Measurements from ENCODE around the gene TMC1. TPM values are rescaled to one million over a fixed set of nuclear protein-coding genes. Genes with fewer than 3 reads are reported as not detected.

Gene TMC1
- total RNA-seq, 2 donors from 2014 or later, result not detected

DNA sequence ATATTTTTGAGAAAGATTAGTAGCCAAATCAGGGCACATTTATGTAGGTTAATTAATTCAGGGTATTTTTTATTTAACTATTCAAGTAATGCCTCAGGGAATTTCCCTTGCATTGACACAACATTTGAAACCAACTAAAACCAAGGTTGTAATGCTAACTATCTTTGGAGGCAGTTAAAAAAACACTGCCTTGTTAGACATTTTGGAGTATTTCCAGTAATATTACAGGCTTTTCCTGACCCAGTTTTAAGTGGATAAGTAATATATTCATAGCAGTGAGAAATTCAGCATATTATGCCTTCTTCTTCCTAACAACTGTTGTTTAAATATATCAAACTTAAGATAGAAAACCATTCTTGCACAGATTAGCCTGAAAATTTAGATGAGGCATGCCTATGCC lies 175.1 kb downstream of the TMC1 start:
- Histone ChIP-seq H3K27ac (no peak overlapping the region), H3K9me3 (no peaks in the 10 kb centered on the region), H3K4me3 (no peak overlapping the region), H3K36me3 (no peaks in the 10 kb centered on the region), H3K4me1 (ENCODE audit: control insufficient read depth in 1 of 2, low read depth in 2 of 2) (no peaks in the 10 kb centered on the region), H3K27me3 (replicated peaks; ENCODE audit: insufficient read depth) (no peaks in the 10 kb centered on the region)
- DNase-seq (ENCODE audit: low spot score) (no peak), ATAC-seq (ENCODE audit: insufficient number of reproducible peaks, low FRiP score, low read depth) (no peak)
- TF ChIP-seq CTCF (IDR thresholded peaks at IDR 0.05), result no peak

- Histone ChIP-seq H3K4me1 (ENCODE audit: control insufficient read depth in 1 of 2, low read depth in 2 of 2) (no peaks in the 10 kb centered on the region), H3K27me3 (replicated peaks; ENCODE audit: insufficient read depth) (no peaks in the 10 kb centered on the region), H3K27ac (no peak overlapping the region), H3K9me3 (no peaks in the 10 kb centered on the region), H3K36me3 (no peaks in the 10 kb centered on the region), H3K4me3 (no peak overlapping the region)
- TF ChIP-seq CTCF (IDR thresholded peaks at IDR 0.05), result no peak
- DNase-seq (ENCODE audit: low spot score), result no peak
- ATAC-seq (ENCODE audit: insufficient number of reproducible peaks, low FRiP score, low read depth), result no peak
These were observed 180.1 kb downstream of the TMC1 start for GRCh38 chr9:72701510-72701909.

DNA sequence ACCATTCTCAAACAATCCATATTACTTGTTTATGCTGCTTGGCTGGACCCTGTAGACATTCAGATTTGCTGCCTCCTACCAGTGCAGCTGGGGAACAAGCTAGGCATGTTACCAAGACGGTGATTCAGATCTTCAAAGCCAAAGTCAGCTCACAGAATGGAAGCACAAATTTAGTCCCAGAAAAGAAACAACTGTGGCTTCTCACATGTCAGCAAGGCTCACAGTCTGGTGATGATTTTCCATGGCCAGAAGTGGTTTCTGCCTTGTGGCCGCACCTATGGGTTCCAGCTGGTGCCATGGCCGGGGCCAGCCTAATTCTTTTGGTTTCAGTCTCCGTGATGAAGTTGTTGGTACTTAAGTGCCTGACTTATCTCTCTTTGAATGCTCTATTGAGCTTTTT lies 182.2 kb downstream of the TMC1 start:
- H3K4me3 ChIP-seq, result no peak overlapping the region
- no peaks in the 10 kb centered on the region for H3K4me1 ChIP-seq (ENCODE audit: control insufficient read depth in 1 of 2, low read depth in 2 of 2)
- H3K27me3 ChIP-seq (replicated peaks; ENCODE audit: insufficient read depth), result no peaks in the 10 kb centered on the region
- H3K9me3 ChIP-seq, result no peaks in the 10 kb centered on the region
- H3K27ac ChIP-seq, result no peak overlapping the region
- ATAC-seq (ENCODE audit: insufficient number of reproducible peaks, low FRiP score, low read depth) (no peak), DNase-seq (ENCODE audit: low spot score) (no peak)
- TF ChIP-seq CTCF (IDR thresholded peaks at IDR 0.05), result no peak
- H3K36me3 ChIP-seq, result no peaks in the 10 kb centered on the region

- TF ChIP-seq CTCF (IDR thresholded peaks at IDR 0.05), result no peak
- no peak for DNase-seq (ENCODE audit: low spot score)
These were observed 183.4 kb downstream of the TMC1 start for GRCh38 chr9:72704688-72705375.

DNA sequence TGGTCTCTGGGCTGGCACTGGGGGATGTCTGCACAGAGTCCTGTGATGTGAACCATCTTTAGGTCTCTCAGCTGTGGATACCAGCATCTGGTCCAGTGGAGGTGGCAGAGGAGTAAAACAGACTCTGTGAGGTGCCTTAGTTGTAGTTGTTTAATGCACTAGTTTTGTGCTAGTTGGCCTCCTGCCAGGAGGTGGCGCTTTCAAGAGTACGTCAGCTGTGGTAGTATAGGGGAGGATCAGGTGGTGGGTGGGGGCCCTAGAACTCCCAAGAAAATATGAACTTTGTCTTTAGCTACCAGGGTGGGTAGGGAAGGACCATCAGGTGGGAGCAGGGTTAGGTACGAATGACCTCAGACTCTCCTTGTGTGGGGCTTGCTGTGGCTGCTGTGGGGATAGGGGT lies 197.1 kb downstream of the TMC1 start:
- DNase-seq (ENCODE audit: low spot score) (no peak), ATAC-seq (ENCODE audit: insufficient number of reproducible peaks, low FRiP score, low read depth) (no peak)
- H3K9me3 ChIP-seq, result no peaks in the 10 kb centered on the region
- no peaks in the 10 kb centered on the region for H3K36me3 ChIP-seq
- no peak for TF ChIP-seq CTCF (IDR thresholded peaks at IDR 0.05)
- H3K4me1 ChIP-seq (ENCODE audit: control insufficient read depth in 1 of 2, low read depth in 2 of 2), result no peaks in the 10 kb centered on the region
- no peak overlapping the region for H3K4me3 ChIP-seq
- H3K27ac ChIP-seq, result no peak overlapping the region
- H3K27me3 ChIP-seq (replicated peaks; ENCODE audit: insufficient read depth), result no peaks in the 10 kb centered on the region

More at GRCh38 chr9:72704688-72705375, 183.4 kb downstream of the TMC1 start:
- Histone ChIP-seq H3K27me3 (replicated peaks; ENCODE audit: insufficient read depth) (no peaks in the 10 kb centered on the region), H3K9me3 (no peaks in the 10 kb centered on the region), H3K27ac (no peak overlapping the region), H3K36me3 (no peaks in the 10 kb centered on the region), H3K4me1 (ENCODE audit: control insufficient read depth in 1 of 2, low read depth in 2 of 2) (no peaks in the 10 kb centered on the region), H3K4me3 (no peak overlapping the region)
- no peak for ATAC-seq (ENCODE audit: insufficient number of reproducible peaks, low FRiP score, low read depth)
